Urinary bladder (tissue), 4 donors: Measurements from ENCODE around the gene SEC23B. TPM values are rescaled to one million over a fixed set of nuclear protein-coding genes. Genes with fewer than 3 reads are reported as not detected.

Experiments
- DNase-seq: peaks from one replicate; pipeline ENCODE4 v3.0.0-alpha.2; 2015; ENCODE audit errors: extremely low spot score
- H3K27ac ChIP-seq: one replicate; pipeline ENCODE4 v1.5.1; 2013; ENCODE audit warnings: low read depth, mild to moderate bottlenecking, moderate library complexity
- H3K36me3 ChIP-seq: one replicate; pipeline ENCODE4 v1.6.1; 2013; ENCODE audit warnings: mild to moderate bottlenecking, moderate library complexity; ENCODE audit not compliant: insufficient read depth
- H3K4me1 ChIP-seq: one replicate; pipeline ENCODE4 v1.6.1; 2013; ENCODE audit warnings: mild to moderate bottlenecking, moderate library complexity; ENCODE audit not compliant: insufficient read depth
- H3K4me3 ChIP-seq: one replicate; pipeline ENCODE4 v1.5.1; 2013; ENCODE audit warnings: low read depth, low read length
- WGBS: extraction: QIAGEN DNeasy Blood & Tissue Kit; methylation state at CpG from one replicate; pipeline ENCODE4 v1.1.7; 2013; 5-methylcytosine and 5-hydroxymethylcytosine counted together
- polyA plus RNA-seq: library from polyadenylated mRNA; stranded (reverse); fragments of 200-250 nt; gene quantifications from one replicate; pipeline ENCODE4 v1.2.3, GENCODE V29; 2013
- total RNA-seq: library from RNA; depleted of rRNA; stranded (reverse); fragments of >200 nt; gene quantifications from one replicate; pipeline ENCODE4 v1.2.3, GENCODE V29; 2014
- donor health status: healthy with polysubstance abuse.
- donor health status: healthy.

SEC23B gene
- total and polyA plus RNA-seq, 2 donors: 15.1 to 31.9 TPM

GRCh38 chr20:18533978-18534644 lies 26.4 kb downstream of the SEC23B start:
- Histone ChIP-seq H3K4me3 (no peak overlapping the region), H3K36me3 (peaks cover 7% of the 10 kb centered on the region), H3K27ac (no peak overlapping the region), H3K4me1 (no peaks in the 10 kb centered on the region)
- WGBS: 84% methylated on average over 6 of the region's 6 CpGs
- no peak for DNase-seq

DNA sequence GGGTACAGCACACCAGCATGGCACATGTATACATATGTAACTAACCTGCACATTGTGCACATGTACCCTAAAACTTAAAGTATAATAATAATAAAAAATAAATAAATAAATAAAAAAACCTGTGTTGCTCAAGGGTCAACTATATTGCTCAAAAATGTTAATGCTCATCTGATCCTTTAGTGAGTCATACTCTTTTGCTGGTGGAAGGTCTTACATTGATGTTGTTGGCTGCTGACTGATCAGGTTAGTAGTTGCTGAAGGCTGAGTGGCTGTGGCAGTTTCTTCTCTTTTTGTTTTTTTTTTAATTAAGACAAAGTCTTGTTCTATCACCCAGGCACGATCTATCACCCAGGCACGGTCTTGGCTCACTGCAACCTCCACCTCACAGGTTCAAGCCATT lies 29.9 kb downstream of the SEC23B start:
- no peaks in the 10 kb centered on the region for H3K4me1 ChIP-seq
- 96% methylated on average over 2 of the region's 2 CpGs for WGBS

DNA sequence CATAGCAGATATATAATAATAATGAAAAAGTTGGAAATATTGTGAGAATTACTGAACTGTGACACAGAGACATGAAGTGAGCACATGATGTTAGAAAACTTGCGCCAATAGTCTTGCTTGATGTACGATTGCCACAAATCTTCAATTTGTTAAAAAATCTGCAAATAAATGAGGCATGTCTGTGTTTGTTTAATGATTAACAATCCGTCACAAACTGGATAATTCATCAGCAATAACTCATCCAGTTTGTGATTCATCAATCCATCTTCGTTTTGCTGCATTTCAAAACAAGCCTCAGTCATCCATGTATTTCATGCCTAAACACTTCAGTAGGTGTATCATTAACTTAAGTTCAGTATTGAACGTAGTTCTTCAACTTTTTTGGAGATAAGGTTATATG lies 34.0 kb downstream of the SEC23B start:
- no peak for DNase-seq
- H3K36me3 ChIP-seq: no peaks in the 10 kb centered on the region

More for the DNA sequence above, 29.9 kb downstream of the SEC23B start:
- DNase-seq: no peak
- Histone ChIP-seq H3K4me3 (no peak overlapping the region), H3K36me3 (peaks cover 6% of the 10 kb centered on the region), H3K27ac (no peak overlapping the region)

DNA sequence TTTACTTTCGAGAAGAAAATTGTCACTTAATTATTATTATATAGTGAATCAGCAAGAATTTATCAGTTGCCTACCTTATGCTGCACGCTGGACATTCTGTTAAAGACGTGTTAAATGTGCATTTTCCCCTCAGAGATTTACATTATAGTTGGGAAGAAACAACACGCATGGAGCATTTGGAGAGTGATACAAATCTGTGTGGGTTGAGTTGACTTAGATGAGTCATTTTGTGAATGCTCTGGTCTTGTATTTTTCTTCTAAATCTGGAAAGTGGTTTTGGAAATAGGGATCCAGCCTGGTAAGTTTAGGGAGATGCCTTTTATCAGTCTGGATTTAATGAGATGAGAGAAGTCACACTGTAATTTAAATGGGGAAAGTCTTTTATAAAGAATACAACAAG lies 35.5 kb downstream of the SEC23B start:
- Histone ChIP-seq H3K27ac (no peak overlapping the region), H3K4me1 (no peaks in the 10 kb centered on the region), H3K4me3 (no peak overlapping the region), H3K36me3 (no peaks in the 10 kb centered on the region)
- DNase-seq: no peak
- WGBS: 96% methylated on average over 4 of the region's 4 CpGs

More for the DNA sequence above, 34.0 kb downstream of the SEC23B start:
- 89% methylated on average over 5 of the region's 5 CpGs for WGBS
- no peaks in the 10 kb centered on the region for H3K4me1 ChIP-seq
- no peak overlapping the region for H3K4me3 ChIP-seq
- H3K27ac ChIP-seq: no peak overlapping the region

DNA sequence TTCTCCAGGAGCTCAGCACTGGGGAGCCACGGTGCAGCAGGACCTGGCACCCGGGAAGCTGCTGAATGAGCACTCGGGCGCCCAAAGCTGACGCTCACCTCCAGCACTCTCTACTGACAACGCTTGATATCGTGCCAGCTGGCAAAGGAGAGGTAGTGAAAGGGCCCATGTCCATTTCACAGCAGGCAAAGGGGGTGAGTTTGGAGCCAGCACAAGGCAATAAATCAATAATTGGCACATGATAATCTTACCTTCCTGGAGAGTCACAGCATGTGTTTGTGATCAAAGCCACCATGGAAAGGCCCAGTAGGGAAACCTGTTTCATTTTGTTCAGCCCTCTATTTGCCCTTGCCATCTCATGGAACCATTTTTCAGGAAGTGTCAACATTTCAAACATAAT lies 36.2 kb downstream of the SEC23B start:
- DNase-seq: no peak
- Histone ChIP-seq H3K4me3 (no peak overlapping the region), H3K4me1 (no peaks in the 10 kb centered on the region), H3K27ac (no peak overlapping the region), H3K36me3 (no peaks in the 10 kb centered on the region)
- 87% methylated on average over 7 of the region's 7 CpGs for WGBS

DNA sequence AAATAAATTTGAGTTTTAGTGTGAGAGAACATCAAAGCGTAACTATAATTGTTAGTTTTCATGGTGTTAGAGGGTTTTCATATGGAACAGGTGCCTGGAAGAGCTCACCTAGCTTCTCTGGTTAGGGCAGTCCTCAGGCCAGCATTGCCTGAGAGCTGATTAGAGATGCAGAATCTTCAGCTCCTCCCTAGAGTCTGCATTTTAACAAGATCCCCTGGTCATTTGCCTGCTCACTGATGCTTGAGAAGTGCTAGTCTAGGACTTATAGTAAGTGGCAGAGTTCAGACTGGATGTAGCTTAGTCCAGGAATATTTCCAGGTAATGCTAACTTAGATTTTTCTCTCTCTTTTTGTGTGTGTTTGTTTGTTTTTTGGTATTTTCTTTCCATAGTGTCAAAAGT lies 37.8 kb downstream of the SEC23B start:
- Histone ChIP-seq H3K27ac (no peak overlapping the region), H3K4me3 (no peak overlapping the region), H3K4me1 (no peaks in the 10 kb centered on the region), H3K36me3 (no peaks in the 10 kb centered on the region)
- 97% methylated on average over 1 of the region's 1 CpG for WGBS
- no peak for DNase-seq

DNA sequence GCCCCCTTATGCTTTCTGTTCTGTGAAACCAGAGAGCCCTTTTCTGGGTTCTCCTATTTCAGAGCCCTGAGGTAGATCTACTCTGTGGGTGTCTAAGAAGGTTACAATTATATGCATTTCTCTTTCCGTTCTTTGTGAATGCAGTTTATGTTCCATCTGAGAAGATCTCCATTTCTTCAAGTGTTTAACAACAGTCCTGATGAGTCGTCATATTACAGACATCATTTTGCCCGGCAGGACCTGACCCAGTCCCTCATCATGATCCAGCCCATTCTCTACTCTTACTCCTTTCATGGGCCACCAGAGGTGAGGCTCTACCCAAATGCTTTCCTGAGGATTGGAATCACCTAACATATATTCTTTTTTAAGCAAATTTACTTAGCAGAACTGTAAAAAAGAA lies 40.7 kb downstream of the SEC23B start:
- Histone ChIP-seq H3K4me1 (no peaks in the 10 kb centered on the region), H3K36me3 (no peaks in the 10 kb centered on the region), H3K27ac (no peak overlapping the region), H3K4me3 (no peak overlapping the region)
- 94% methylated on average over 3 of the region's 3 CpGs for WGBS
- DNase-seq: no peak

GRCh38 chr20:18553746-18554145 lies 46.0 kb downstream of the SEC23B start:
- no peaks in the 10 kb centered on the region for H3K4me1 ChIP-seq
- WGBS: 95% methylated on average over 8 of the region's 8 CpGs
- DNase-seq: no peak
- H3K27ac ChIP-seq: no peak overlapping the region
- no peak overlapping the region for H3K4me3 ChIP-seq
- H3K36me3 ChIP-seq: peaks cover 7% of the 10 kb centered on the region

DNA sequence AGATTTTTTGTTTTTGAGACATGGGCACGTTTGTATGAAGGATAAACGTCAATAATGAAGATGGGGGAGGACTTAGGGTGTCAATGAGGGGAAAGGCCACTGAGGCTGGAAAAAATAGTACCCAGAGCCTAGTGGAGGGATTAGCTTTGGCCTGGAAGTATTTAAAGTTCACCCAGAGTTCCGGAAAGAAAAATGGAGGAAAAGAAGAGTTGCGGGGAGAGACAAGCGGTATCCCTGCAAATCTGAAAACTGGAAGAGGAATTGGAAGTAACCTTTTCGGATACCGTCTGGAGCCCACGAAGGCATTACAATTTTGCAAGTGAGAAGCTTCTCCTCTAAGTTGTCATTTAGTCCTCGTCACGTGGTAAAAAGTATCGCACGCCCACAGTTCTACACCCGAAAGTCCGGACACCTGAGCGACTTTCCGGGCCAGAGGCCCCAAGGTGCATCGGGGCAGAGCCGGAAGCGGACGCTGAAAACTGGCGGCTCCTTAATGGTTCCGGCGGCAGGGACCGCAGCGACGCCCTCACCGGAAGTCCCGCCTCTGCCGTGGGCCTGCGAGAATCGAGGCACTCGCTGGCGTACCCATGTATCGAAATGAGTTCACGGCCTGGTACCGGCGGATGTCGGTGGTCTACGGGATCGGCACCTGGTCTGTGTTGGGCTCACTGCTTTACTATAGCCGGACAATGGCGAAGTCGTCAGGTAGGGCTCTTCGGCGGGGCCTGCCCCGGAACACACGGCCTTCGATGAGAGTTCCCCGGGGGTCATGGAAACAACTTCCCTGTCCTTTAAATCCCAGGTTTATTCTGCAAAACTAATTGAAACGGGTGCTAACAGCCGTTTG lies 59.4 kb downstream of the SEC23B start, which contains the start of gene SMIM26:
TSS of gene SMIM26 (plus strand) at position 541 of the 847 bp plus-strand sequence. CDS start at position 588, 47 bp downstream.
- Histone ChIP-seq H3K27ac (peak within 1 kb of the TSS; percentile 76), H3K4me3 (peak within 1 kb of the TSS; percentile 54), H3K36me3 (peaks cover 3% of the 10 kb centered on the region), H3K4me1 (no peaks in the 10 kb centered on the region)
- DNase-seq: peak; percentile 80
- under 1% methylated on average over 51 of the region's 51 CpGs for WGBS

- H3K36me3 ChIP-seq: peaks cover 1% of the 10 kb centered on the region
- H3K4me1 ChIP-seq: no peaks in the 10 kb centered on the region
- H3K4me3 ChIP-seq: peak overlapping the region; percentile 54
- WGBS: 6% methylated on average over 6 of the region's 6 CpGs
- peak overlapping the region; percentile 76 for H3K27ac ChIP-seq
- DNase-seq: no peak
Measured at GRCh38 chr20:18567739-18568091, 60.0 kb downstream of the SEC23B start.

GRCh38 chr20:18571009-18571408 lies 63.3 kb downstream of the SEC23B start:
- 95% methylated on average over 2 of the region's 2 CpGs for whole genome bisulfite sequencing
- Histone ChIP-seq H3K36me3 (no peaks in the 10 kb centered on the region), H3K4me1 (no peaks in the 10 kb centered on the region), H3K27ac (no peak overlapping the region), H3K4me3 (no peak overlapping the region)
- DNase-seq: no peak

DNA sequence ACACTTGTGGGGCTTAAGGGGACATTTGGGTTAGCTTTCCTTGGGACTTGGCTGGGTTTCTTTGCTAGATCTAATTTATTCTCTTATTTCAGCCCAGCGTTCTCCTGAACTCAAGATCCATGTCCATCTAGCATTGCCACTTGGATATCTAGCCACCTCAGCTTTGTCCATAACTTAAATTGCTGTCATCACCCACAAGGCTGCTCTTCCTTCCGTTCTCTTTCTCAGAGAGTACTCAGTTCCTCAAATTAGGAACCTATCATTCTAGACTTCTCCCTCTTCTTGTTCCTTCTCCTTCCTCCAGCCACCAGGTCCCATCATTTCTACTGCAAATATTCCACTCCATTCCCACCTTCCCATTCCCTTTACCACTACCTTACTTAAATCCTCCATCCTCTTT lies 63.8 kb downstream of the SEC23B start:
- WGBS: 94% methylated on average over 2 of the region's 2 CpGs
- Histone ChIP-seq H3K27ac (no peak overlapping the region), H3K4me3 (no peak overlapping the region), H3K36me3 (no peaks in the 10 kb centered on the region), H3K4me1 (no peaks in the 10 kb centered on the region)
- DNase-seq: no peak

DNA sequence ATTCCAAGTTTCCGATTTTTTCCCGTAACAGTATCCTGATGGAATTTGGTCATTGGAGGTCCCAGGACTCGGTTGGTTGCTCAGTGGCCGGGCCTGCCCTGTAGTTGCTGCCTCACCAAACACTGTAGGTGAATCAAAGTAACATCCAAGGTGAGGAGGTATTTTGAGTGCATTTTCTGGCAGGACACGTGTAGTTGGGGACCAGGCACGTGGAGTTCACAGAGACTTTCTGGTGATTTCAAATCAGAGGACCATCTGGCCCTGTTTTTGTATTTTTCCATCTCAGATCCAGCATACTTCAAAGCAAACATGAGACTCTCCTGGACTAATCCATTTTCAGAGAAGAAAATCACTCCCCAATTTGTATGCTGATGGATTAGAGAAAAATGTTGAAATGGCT lies 70.2 kb downstream of the SEC23B start:
- Histone ChIP-seq H3K4me1 (no peaks in the 10 kb centered on the region), H3K4me3 (no peak overlapping the region), H3K36me3 (no peaks in the 10 kb centered on the region), H3K27ac (no peak overlapping the region)
- DNase-seq: no peak
- 84% methylated on average over 6 of the region's 6 CpGs for WGBS

- WGBS: 71% methylated on average over 6 of the region's 6 CpGs
- H3K36me3 ChIP-seq: no peaks in the 10 kb centered on the region
- DNase-seq: no peak
- H3K4me1 ChIP-seq: no peaks in the 10 kb centered on the region
- H3K27ac ChIP-seq: no peak overlapping the region
- no peak overlapping the region for H3K4me3 ChIP-seq
Measured at GRCh38 chr20:18578581-18578980, 70.8 kb downstream of the SEC23B start.
